ENCODE measurements around the gene PSMD6.

DNA sequence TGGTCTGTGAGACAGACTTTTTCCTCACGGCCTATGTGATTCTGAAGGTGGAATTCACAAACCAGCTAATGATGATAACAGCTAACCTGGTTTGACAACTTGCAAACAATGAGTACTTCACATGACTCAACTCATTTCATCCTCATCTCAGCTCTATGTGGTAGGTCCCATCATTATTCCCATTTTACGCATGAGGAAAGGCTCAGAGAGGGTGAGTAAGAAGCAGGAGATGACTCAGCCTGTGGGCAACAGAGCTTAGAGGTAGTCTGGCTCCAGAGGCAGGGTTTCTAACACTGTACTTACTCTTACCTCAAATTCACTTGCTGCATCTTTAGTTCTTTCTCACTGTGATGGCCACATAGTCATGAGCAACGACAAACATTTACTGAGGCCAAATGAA is 25.8 kb upstream of the PSMD6 start:
- TF ChIP-seq, protein P1, sequence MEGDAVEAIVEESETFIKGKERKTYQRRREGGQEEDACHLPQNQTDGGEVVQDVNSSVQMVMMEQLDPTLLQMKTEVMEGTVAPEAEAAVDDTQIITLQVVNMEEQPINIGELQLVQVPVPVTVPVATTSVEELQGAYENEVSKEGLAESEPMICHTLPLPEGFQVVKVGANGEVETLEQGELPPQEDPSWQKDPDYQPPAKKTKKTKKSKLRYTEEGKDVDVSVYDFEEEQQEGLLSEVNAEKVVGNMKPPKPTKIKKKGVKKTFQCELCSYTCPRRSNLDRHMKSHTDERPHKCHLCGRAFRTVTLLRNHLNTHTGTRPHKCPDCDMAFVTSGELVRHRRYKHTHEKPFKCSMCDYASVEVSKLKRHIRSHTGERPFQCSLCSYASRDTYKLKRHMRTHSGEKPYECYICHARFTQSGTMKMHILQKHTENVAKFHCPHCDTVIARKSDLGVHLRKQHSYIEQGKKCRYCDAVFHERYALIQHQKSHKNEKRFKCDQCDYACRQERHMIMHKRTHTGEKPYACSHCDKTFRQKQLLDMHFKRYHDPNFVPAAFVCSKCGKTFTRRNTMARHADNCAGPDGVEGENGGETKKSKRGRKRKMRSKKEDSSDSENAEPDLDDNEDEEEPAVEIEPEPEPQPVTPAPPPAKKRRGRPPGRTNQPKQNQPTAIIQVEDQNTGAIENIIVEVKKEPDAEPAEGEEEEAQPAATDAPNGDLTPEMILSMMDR (IDR thresholded peaks at IDR 0.05), result no peak
- TF ChIP-seq POLR2A (IDR thresholded peaks at IDR 0.05) (no peak), POLR2AphosphoS5 (IDR thresholded peaks at IDR 0.05) (no peak), EP300 (IDR thresholded peaks at IDR 0.05) (no peak)
